H7 (cell line): ENCODE data around the gene BZW2. TPM values are rescaled to one million over a fixed set of nuclear protein-coding genes. Genes with fewer than 3 reads are reported as not detected.
A peak's percentile ranks its signal among the peaks of the same experiment; 100 is the strongest.

Source experiments
- DNase-seq: peaks from one replicate; pipeline ENCODE4 v3.0.0; 2012
- H3K27me3 ChIP-seq: 2 replicates; pipeline ENCODE4 v1.6.0; 2011; ENCODE audit warnings: mild to moderate bottlenecking, low read length; ENCODE audit not compliant: control insufficient read depth, insufficient read depth
- H3K36me3 ChIP-seq: replicated peaks from 2 replicates; pipeline ENCODE4 v1.5.1; 2011; ENCODE audit warnings: low read length; ENCODE audit not compliant: control insufficient read depth, insufficient read depth
- H3K4me3 ChIP-seq: 2 replicates; pipeline ENCODE4 v1.5.1; 2011; ENCODE audit warnings: low read depth, mild to moderate bottlenecking, control low read depth, low read length, moderate library complexity; ENCODE audit not compliant: insufficient read depth
- total RNA-seq: library from RNA; depleted of rRNA; stranded (reverse); fragments of >200 nt; shearing (Covaris generic); gene quantifications from 2 replicates; pipeline ENCODE4 v1.2.3, GENCODE V29; 2014; rRNA removed

BZW2 gene
- total RNA-seq: 99.0 and 99.3 TPM in 2 replicates

GRCh38 chr7:16645593-16646471, at the start of gene BZW2, which contains the start of gene ANKMY2:
TSS of gene BZW2 (plus strand) at chr7:16646181. CDS start at chr7:16665444, 19,263 bp downstream.
TSS of gene ANKMY2 (minus strand) at chr7:16645754. CDS start at chr7:16645573, 181 bp downstream.
- H3K36me3 ChIP-seq: no peaks in the 10 kb centered on the region
- H3K27me3 ChIP-seq: peaks cover 4% of the 10 kb centered on the region
- H3K4me3 ChIP-seq: peak within 1 kb of the TSS; percentile 86
- DNase-seq: peak; percentile 92

- no peaks in the 10 kb centered on the region for H3K27me3 ChIP-seq
- no peak for DNase-seq
- no peaks in the 10 kb centered on the region for H3K36me3 ChIP-seq
- H3K4me3 ChIP-seq: no peak overlapping the region
Measured at GRCh38 chr7:16598015-16598414, 48.0 kb upstream of the BZW2 start.

- Histone ChIP-seq H3K36me3 (no peaks in the 10 kb centered on the region), H3K27me3 (no peaks in the 10 kb centered on the region), H3K4me3 (no peak overlapping the region)
- DNase-seq: no peak
Measured at GRCh38 chr7:16599860-16600259, 46.1 kb upstream of the BZW2 start.

GRCh38 chr7:16603633-16604032, 42.3 kb upstream of the BZW2 start:
- Histone ChIP-seq H3K4me3 (no peak overlapping the region), H3K36me3 (no peaks in the 10 kb centered on the region), H3K27me3 (no peaks in the 10 kb centered on the region)
- DNase-seq: no peak

- DNase-seq: no peak
- Histone ChIP-seq H3K27me3 (no peaks in the 10 kb centered on the region), H3K4me3 (no peak overlapping the region), H3K36me3 (no peaks in the 10 kb centered on the region; the same call in 1 of the 2 replicates)
Measured at GRCh38 chr7:16604054-16604453, 41.9 kb upstream of the BZW2 start.

- H3K27me3 ChIP-seq: no peaks in the 10 kb centered on the region
- H3K4me3 ChIP-seq: no peak overlapping the region
- no peak for DNase-seq
- no peaks in the 10 kb centered on the region; the same call in none of the 2 replicates for H3K36me3 ChIP-seq
Measured at GRCh38 chr7:16606704-16607103, 39.3 kb upstream of the BZW2 start.

GRCh38 chr7:16609842-16610450, 36.0 kb upstream of the BZW2 start:
- no peak for DNase-seq
- no peak overlapping the region for H3K4me3 ChIP-seq
- H3K27me3 ChIP-seq: no peaks in the 10 kb centered on the region
- no peaks in the 10 kb centered on the region; the same call in none of the 2 replicates for H3K36me3 ChIP-seq

GRCh38 chr7:16611711-16612110, 34.3 kb upstream of the BZW2 start:
- no peak overlapping the region for H3K4me3 ChIP-seq
- H3K36me3 ChIP-seq: no peaks in the 10 kb centered on the region; the same call in none of the 2 replicates
- DNase-seq: no peak
- H3K27me3 ChIP-seq: no peaks in the 10 kb centered on the region

GRCh38 chr7:16615228-16615627, 30.8 kb upstream of the BZW2 start:
- DNase-seq: peak; percentile 26

GRCh38 chr7:16616122-16616521, 29.9 kb upstream of the BZW2 start:
- no peaks in the 10 kb centered on the region for H3K27me3 ChIP-seq
- no peak overlapping the region for H3K4me3 ChIP-seq
- DNase-seq: no peak
- no peaks in the 10 kb centered on the region for H3K36me3 ChIP-seq

More at GRCh38 chr7:16615228-16615627, 30.8 kb upstream of the BZW2 start:
- no peaks in the 10 kb centered on the region for H3K36me3 ChIP-seq
- H3K4me3 ChIP-seq: no peak overlapping the region
- no peaks in the 10 kb centered on the region for H3K27me3 ChIP-seq

- DNase-seq: peak; percentile 30
- H3K36me3 ChIP-seq: no peaks in the 10 kb centered on the region
- H3K4me3 ChIP-seq: no peak overlapping the region
- no peaks in the 10 kb centered on the region for H3K27me3 ChIP-seq
Measured at GRCh38 chr7:16616542-16616941, 29.4 kb upstream of the BZW2 start.

GRCh38 chr7:16619979-16620408, 26.0 kb upstream of the BZW2 start:
- H3K27me3 ChIP-seq: no peaks in the 10 kb centered on the region
- DNase-seq: no peak
- no peak overlapping the region for H3K4me3 ChIP-seq
- no peaks in the 10 kb centered on the region for H3K36me3 ChIP-seq

GRCh38 chr7:16626388-16626787, 19.6 kb upstream of the BZW2 start:
- no peaks in the 10 kb centered on the region for H3K27me3 ChIP-seq
- H3K4me3 ChIP-seq: no peak overlapping the region
- H3K36me3 ChIP-seq: no peaks in the 10 kb centered on the region; the same call in 1 of the 2 replicates
- no peak for DNase-seq

GRCh38 chr7:16627236-16627635, 18.7 kb upstream of the BZW2 start:
- Histone ChIP-seq H3K4me3 (no peak overlapping the region), H3K36me3 (no peaks in the 10 kb centered on the region; the same call in 1 of the 2 replicates), H3K27me3 (no peaks in the 10 kb centered on the region)
- DNase-seq: no peak

- no peak overlapping the region for H3K4me3 ChIP-seq
- peak; percentile 14 for DNase-seq
Measured at GRCh38 chr7:16630654-16631053, 15.3 kb upstream of the BZW2 start.

More at GRCh38 chr7:16630654-16631053, 15.3 kb upstream of the BZW2 start:
- H3K36me3 ChIP-seq: no peaks in the 10 kb centered on the region; the same call in 1 of the 2 replicates
- no peaks in the 10 kb centered on the region for H3K27me3 ChIP-seq
